ENCODE measurements around the gene GABBR1. TPM values are rescaled to one million over a fixed set of nuclear protein-coding genes. Genes with fewer than 3 reads are reported as not detected.
A peak's percentile ranks its signal among the peaks of the same experiment; 100 is the strongest.

Gene GABBR1
- total RNA-seq, 1 donor from 2014 or later, result 6.3 TPM

DNA sequence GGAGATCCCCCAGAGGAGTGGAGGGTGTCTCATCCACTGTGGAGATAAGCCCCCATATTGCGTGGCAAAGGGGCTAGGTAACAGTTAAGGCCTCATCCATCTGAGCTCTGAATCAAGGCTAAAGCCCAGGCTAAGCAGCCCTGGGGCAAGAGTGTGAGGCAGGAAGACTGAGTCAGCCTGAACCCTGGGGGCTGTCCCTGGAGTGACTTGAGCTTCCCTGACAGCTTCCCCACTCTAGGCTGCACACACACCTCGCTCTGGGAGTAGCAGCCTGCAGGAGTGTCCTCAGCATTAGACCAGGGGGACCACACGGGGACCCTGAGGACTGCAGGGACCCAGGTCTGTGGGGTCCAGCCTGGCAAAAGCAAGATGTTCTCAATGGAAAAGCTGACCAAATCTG is 101.3 kb downstream of the GABBR1 start:
- no peak overlapping the region for H3K4me3 ChIP-seq (ENCODE audit: low read depth, low read length)
- no peaks in the 10 kb centered on the region for H3K36me3 ChIP-seq (ENCODE audit: control insufficient read depth, insufficient read depth, low read length)
- TF ChIP-seq, protein P1, sequence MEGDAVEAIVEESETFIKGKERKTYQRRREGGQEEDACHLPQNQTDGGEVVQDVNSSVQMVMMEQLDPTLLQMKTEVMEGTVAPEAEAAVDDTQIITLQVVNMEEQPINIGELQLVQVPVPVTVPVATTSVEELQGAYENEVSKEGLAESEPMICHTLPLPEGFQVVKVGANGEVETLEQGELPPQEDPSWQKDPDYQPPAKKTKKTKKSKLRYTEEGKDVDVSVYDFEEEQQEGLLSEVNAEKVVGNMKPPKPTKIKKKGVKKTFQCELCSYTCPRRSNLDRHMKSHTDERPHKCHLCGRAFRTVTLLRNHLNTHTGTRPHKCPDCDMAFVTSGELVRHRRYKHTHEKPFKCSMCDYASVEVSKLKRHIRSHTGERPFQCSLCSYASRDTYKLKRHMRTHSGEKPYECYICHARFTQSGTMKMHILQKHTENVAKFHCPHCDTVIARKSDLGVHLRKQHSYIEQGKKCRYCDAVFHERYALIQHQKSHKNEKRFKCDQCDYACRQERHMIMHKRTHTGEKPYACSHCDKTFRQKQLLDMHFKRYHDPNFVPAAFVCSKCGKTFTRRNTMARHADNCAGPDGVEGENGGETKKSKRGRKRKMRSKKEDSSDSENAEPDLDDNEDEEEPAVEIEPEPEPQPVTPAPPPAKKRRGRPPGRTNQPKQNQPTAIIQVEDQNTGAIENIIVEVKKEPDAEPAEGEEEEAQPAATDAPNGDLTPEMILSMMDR (IDR thresholded peaks at IDR 0.05; ENCODE audit: insufficient read depth, low read length, severe bottlenecking), result no peak
- H3K27me3 ChIP-seq (ENCODE audit: control insufficient read depth, insufficient read depth, low read length), result no peaks in the 10 kb centered on the region
- peak; percentile 20 for DNase-seq (ENCODE audit: low read depth)
- FAIRE-seq, result no peak

DNA sequence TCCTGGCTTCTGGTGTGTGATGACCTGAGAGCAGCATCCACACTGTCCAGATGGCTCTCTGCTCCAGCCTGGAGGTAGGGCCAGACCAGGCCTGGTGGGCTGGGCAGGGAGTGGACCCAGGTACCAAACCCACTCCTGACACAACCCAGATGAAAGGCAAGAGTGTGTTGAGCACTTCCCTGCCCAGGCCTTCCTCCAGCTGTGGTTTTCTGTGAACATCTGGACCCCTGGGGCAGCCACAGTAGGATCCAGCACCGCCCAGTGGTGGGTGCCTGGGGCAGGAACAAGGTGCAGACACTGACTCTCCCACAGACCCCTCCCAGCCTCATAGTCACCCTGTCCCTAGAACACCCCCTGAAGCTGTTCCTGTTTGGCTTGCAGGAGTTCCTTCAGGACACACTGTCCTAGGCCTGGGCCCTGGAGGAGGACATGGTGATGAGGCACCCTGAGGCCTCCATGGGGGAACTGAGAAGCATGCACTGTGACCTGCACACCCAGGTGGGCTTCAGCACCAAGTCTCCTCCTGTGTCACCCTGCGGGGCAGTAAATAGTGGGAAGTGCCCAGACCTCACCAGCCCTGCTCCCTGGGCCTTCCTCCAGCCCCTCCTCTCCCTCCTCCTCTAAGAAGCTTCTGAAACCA is 102.2 kb downstream of the GABBR1 start:
- FAIRE-seq, result no peak

DNA sequence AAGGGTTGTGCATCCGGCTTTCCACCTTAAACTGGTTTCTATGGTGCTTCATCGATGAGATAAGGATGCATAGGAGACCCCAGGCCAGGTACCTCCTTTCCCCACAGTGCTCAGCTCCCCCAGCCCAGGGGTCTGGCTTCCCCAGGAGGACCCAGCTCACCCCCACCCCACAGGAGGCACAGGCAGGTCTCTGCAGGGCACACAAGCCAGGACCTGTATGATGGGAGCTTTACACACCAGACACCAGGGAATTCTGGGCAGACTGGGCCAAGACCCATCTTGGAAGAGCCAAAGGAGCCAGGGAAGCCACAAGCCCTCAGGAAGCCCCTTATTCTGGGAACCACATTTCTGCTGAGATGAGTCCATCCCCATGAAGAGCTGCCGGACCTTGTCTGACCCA is 103.0 kb downstream of the GABBR1 start:
- no peaks in the 10 kb centered on the region for H3K36me3 ChIP-seq (ENCODE audit: control insufficient read depth, insufficient read depth, low read length)
- DNase-seq (ENCODE audit: low read depth), result no peak
- FAIRE-seq, result no peak
- no peaks in the 10 kb centered on the region for H3K27me3 ChIP-seq (ENCODE audit: control insufficient read depth, insufficient read depth, low read length)
- TF ChIP-seq, protein P1 (IDR thresholded peaks at IDR 0.05; ENCODE audit: insufficient read depth, low read length, severe bottlenecking), result no peak
- no peak overlapping the region for H3K4me3 ChIP-seq (ENCODE audit: low read depth, low read length)

More for the DNA sequence above, 102.2 kb downstream of the GABBR1 start:
- no peak for DNase-seq (ENCODE audit: low read depth)
- no peak overlapping the region for H3K4me3 ChIP-seq (ENCODE audit: low read depth, low read length)
- no peaks in the 10 kb centered on the region for H3K36me3 ChIP-seq (ENCODE audit: control insufficient read depth, insufficient read depth, low read length)
- TF ChIP-seq, protein P1 (IDR thresholded peaks at IDR 0.05; ENCODE audit: insufficient read depth, low read length, severe bottlenecking), result no peak
- no peaks in the 10 kb centered on the region for H3K27me3 ChIP-seq (ENCODE audit: control insufficient read depth, insufficient read depth, low read length)

DNA sequence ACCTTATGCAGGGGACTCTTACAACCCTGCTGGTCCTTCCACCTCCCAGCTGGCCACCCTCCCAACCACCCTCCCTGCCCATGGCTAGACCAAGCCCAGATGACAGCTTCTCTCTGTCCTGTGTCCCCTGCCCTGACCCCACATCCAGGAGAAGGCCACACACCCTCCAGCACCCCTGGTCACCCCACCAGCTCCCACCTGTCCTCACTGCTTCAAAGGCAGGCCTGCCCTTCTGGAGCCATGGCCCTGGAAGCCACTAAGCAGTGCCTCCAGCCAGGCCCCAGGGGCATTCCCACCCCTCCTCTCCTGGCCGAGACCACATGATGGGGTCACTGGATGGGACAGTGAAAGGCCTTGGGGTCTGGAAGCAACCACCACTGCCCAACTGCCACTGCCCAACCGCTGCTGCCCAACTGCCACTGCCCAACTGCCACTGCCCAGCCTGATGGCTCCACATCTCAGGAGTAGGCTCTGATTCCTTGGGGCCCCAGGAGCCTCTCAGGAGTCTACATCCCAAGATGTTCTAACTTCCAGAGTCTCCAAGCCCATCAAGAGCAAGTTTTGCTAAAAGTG is 103.9 kb downstream of the GABBR1 start:
- TF ChIP-seq, protein P1 (IDR thresholded peaks at IDR 0.05; ENCODE audit: insufficient read depth, low read length, severe bottlenecking), result no peak
- H3K27me3 ChIP-seq (ENCODE audit: control insufficient read depth, insufficient read depth, low read length), result no peaks in the 10 kb centered on the region
- H3K36me3 ChIP-seq (ENCODE audit: control insufficient read depth, insufficient read depth, low read length), result no peaks in the 10 kb centered on the region
- DNase-seq (ENCODE audit: low read depth) (no peak), FAIRE-seq (peak; percentile 43)
- no peak overlapping the region for H3K4me3 ChIP-seq (ENCODE audit: low read depth, low read length)

DNA sequence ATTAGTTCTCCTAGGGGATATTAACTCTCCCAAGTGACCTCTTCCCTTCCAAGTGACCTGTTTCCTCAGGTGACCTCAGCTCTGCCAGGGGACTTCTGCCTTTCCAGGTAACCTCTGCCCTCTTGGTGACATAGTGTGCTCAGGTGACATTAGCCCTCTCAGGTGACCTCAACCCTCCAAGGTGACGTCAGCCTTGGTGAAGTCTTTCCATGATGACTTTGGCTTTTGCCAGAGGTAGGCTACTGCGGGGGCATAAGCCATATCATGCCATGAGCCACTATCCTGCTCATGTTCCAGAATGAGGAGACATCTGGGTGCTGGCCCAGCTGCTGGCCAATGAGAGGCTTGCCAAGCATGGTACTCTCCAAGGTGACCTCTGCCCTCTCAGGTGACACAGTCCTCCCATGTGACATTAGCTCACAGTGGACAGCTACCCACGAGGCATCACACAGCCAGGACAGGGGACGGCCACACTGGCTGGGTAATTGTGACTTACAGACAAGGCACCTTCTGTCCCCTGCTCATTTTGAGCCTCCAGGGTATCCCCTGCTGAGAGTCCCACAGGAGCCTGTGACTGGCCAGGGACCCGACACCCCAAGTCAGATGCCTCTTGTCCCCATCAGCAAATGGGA is 104.6 kb downstream of the GABBR1 start:
- peak; percentile 32 for FAIRE-seq
- TF ChIP-seq, protein P1 (IDR thresholded peaks at IDR 0.05; ENCODE audit: insufficient read depth, low read length, severe bottlenecking), result no peak
- no peak for DNase-seq (ENCODE audit: low read depth)

More for the DNA sequence above, 104.6 kb downstream of the GABBR1 start:
- H3K36me3 ChIP-seq (ENCODE audit: control insufficient read depth, insufficient read depth, low read length), result no peaks in the 10 kb centered on the region
- no peaks in the 10 kb centered on the region for H3K27me3 ChIP-seq (ENCODE audit: control insufficient read depth, insufficient read depth, low read length)
- no peak overlapping the region for H3K4me3 ChIP-seq (ENCODE audit: low read depth, low read length)
